WTC11 (cell line): ENCODE data around the gene KRTCAP3. TPM values are rescaled to one million over a fixed set of nuclear protein-coding genes. Genes with fewer than 3 reads are reported as not detected.

Experiments used
- AFF4 ChIP-seq: sonication (generic); formaldehyde crosslinking; IDR thresholded peaks from 2 replicates; pipeline ENCODE4 v1.8.1; 2023; ENCODE audit warnings: mild to moderate bottlenecking, missing genetic modification reagents, borderline replicate concordance
- ATF1 ChIP-seq: sonication (generic); formaldehyde crosslinking; IDR thresholded peaks from 2 replicates; pipeline ENCODE4 v1.8.1; 2023; ENCODE audit warnings: mild to moderate bottlenecking, moderate library complexity, missing genetic modification reagents
- ATF6 ChIP-seq: sonication (generic); formaldehyde crosslinking; IDR thresholded peaks from 2 replicates; pipeline ENCODE4 v1.8.1; 2023; ENCODE audit warnings: mild to moderate bottlenecking, missing genetic modification reagents
- CBFB ChIP-seq: sonication (generic); formaldehyde crosslinking; IDR thresholded peaks from 2 replicates; pipeline ENCODE4 v1.8.1; 2022; ENCODE audit warnings: mild to moderate bottlenecking, low read depth, missing genetic modification reagents
- CREB1 ChIP-seq: sonication (generic); formaldehyde crosslinking; IDR thresholded peaks from 2 replicates; pipeline ENCODE4 v1.8.0; 2023; ENCODE audit warnings: mild to moderate bottlenecking, missing genetic modification reagents
- E2F5 ChIP-seq: sonication (generic); formaldehyde crosslinking; IDR thresholded peaks from 2 replicates; pipeline ENCODE4 v1.8.1; 2022; ENCODE audit warnings: mild to moderate bottlenecking, moderate library complexity, missing genetic modification reagents
- ERG ChIP-seq: fragments of 250-450 bp; sonication (Bioruptor Pico); IDR thresholded peaks from 2 replicates; pipeline ENCODE4 v1.8.0; 2021; ENCODE audit warnings: mild to moderate bottlenecking
- FOXJ3 ChIP-seq: sonication (generic); formaldehyde crosslinking; IDR thresholded peaks from 2 replicates; pipeline ENCODE4 v1.9.0; 2021; ENCODE audit warnings: missing genetic modification reagents, mild to moderate bottlenecking, borderline replicate concordance
- FOXP4 ChIP-seq: sonication (generic); formaldehyde crosslinking; IDR thresholded peaks from 2 replicates; pipeline ENCODE4 v1.8.0; 2022; ENCODE audit warnings: mild to moderate bottlenecking, missing genetic modification reagents
- IRF1 ChIP-seq: sonication (generic); formaldehyde crosslinking; IDR thresholded peaks from 2 replicates; pipeline ENCODE4 v1.8.0; 2023; ENCODE audit warnings: missing genetic modification reagents
- MXD4 ChIP-seq: fragments of 250-450 bp; sonication (Bioruptor Pico); IDR thresholded peaks from 2 replicates; pipeline ENCODE4 v1.8.0; 2021; ENCODE audit warnings: mild to moderate bottlenecking, moderate library complexity, borderline replicate concordance
- RELA ChIP-seq: sonication (generic); formaldehyde crosslinking; IDR thresholded peaks from 2 replicates; pipeline ENCODE4 v1.8.1; 2022; ENCODE audit warnings: missing genetic modification reagents, mild to moderate bottlenecking, borderline replicate concordance
- RORB ChIP-seq: fragments of 250-450 bp; sonication (Bioruptor Pico); IDR thresholded peaks from 2 replicates; pipeline ENCODE4 v1.9.0; 2021; ENCODE audit warnings: mild to moderate bottlenecking
- SMAD3 ChIP-seq: sonication (generic); formaldehyde crosslinking; IDR thresholded peaks from 2 replicates; pipeline ENCODE4 v1.8.0; 2022; ENCODE audit warnings: missing genetic modification reagents, mild to moderate bottlenecking, borderline replicate concordance
- STAT6 ChIP-seq: sonication (generic); formaldehyde crosslinking; conservative IDR thresholded peaks from 2 replicates; pipeline ENCODE4 v1.8.1; 2023; ENCODE audit warnings: mild to moderate bottlenecking, low read depth, missing genetic modification reagents, moderate library complexity
- TCF7 ChIP-seq: sonication (generic); formaldehyde crosslinking; IDR thresholded peaks from 2 replicates; pipeline ENCODE4 v1.8.0; 2022; ENCODE audit warnings: mild to moderate bottlenecking, low read depth, missing genetic modification reagents, moderate library complexity
- TEAD4 ChIP-seq: sonication (generic); formaldehyde crosslinking; IDR thresholded peaks from 2 replicates; pipeline ENCODE4 v1.8.0; 2022; ENCODE audit warnings: mild to moderate bottlenecking, missing genetic modification reagents
- ZNF121 ChIP-seq: sonication (generic); formaldehyde crosslinking; IDR thresholded peaks from 2 replicates; pipeline ENCODE4 v1.8.0; 2023; ENCODE audit warnings: missing genetic modification reagents
- ZNF232 ChIP-seq: sonication (generic); formaldehyde crosslinking; IDR thresholded peaks from 2 replicates; pipeline ENCODE4 v1.8.0; 2022; ENCODE audit warnings: mild to moderate bottlenecking, missing genetic modification reagents
- ZNF396 ChIP-seq: fragments of 250-450 bp; sonication (Bioruptor Pico); IDR thresholded peaks from 2 replicates; pipeline ENCODE4 v1.8.0; 2021; ENCODE audit warnings: mild to moderate bottlenecking, moderate library complexity, borderline replicate concordance
- ZNF425 ChIP-seq: fragments of 250-450 bp; sonication (Bioruptor Pico); conservative IDR thresholded peaks from 2 replicates; pipeline ENCODE4 v1.9.0; 2021; ENCODE audit warnings: mild to moderate bottlenecking
- total RNA-seq: library from RNA; stranded (reverse); gene quantifications from 3 replicates; pipeline ENCODE4 v1.2.3, GENCODE V29; 2021

The KRTCAP3 gene
- total RNA-seq, 1 experiment from 2014 or later = 41.9 TPM

- peak; percentile 19; the same call in 1 of the 2 replicates for TF ChIP-seq IRF1 (CRISPR knock-in tag)
- no peak for TF ChIP-seq CREB1 (CRISPR knock-in tag)
- TF ChIP-seq RORB (CRISPR knock-in tag) = no peak
- TF ChIP-seq ZNF232 (CRISPR knock-in tag) = no peak; the same call in 1 of the 2 replicates
- TF ChIP-seq ZNF425 = no peak
- TF ChIP-seq RELA (CRISPR knock-in tag) = no peak
- TF ChIP-seq ATF1 = no peak
- TF ChIP-seq ZNF396 (CRISPR knock-in tag) = no peak
- no peak for TF ChIP-seq TEAD4 (CRISPR knock-in tag)
- TF ChIP-seq TCF7 (CRISPR knock-in tag) = no peak
- peak; percentile 53; the same call in 1 of the 2 replicates for TF ChIP-seq AFF4 (CRISPR knock-in tag)
- TF ChIP-seq FOXJ3 (CRISPR knock-in tag) = no peak
- no peak for TF ChIP-seq ZNF121 (CRISPR knock-in tag)
- no peak for TF ChIP-seq STAT6 (CRISPR knock-in tag)
- TF ChIP-seq MXD4 = no peak
- TF ChIP-seq FOXP4 = peak; percentile 56
- TF ChIP-seq ATF6 (CRISPR knock-in tag) = no peak
- TF ChIP-seq ERG (CRISPR knock-in tag) = no peak
- no peak for TF ChIP-seq E2F5 (CRISPR knock-in tag)
- TF ChIP-seq SMAD3 (CRISPR knock-in tag) = no peak
- TF ChIP-seq CBFB (CRISPR knock-in tag) = no peak
Observed at GRCh38 chr2:27428213-27428977, 13.8 kb upstream of the KRTCAP3 start, which contains the start of gene NRBP1 (continued).
